AG09309 (cell line): Measurements from ENCODE around the gene UBN1.

ENCODE experiments used
- DNase-seq: peaks from one replicate; pipeline ENCODE4 v3.0.0-alpha.2; 2010; ENCODE audit warnings: low read depth
- H3K4me3 ChIP-seq: 2 replicates; pipeline ENCODE4 v1.5.1; 2011; ENCODE audit warnings: mild to moderate bottlenecking, low read depth, low read length, moderate library complexity; ENCODE audit not compliant: control insufficient read depth
- TF ChIP-seq, protein P1 (sequence below): IDR thresholded peaks from 2 replicates; pipeline ENCODE4 v1.5.1; 2011; ENCODE audit warnings: mild to moderate bottlenecking, low read depth, low read length, inconsistent platforms; ENCODE audit not compliant: insufficient read depth, control insufficient read depth; ENCODE audit errors: missing control alignments

The UBN1 gene

DNA sequence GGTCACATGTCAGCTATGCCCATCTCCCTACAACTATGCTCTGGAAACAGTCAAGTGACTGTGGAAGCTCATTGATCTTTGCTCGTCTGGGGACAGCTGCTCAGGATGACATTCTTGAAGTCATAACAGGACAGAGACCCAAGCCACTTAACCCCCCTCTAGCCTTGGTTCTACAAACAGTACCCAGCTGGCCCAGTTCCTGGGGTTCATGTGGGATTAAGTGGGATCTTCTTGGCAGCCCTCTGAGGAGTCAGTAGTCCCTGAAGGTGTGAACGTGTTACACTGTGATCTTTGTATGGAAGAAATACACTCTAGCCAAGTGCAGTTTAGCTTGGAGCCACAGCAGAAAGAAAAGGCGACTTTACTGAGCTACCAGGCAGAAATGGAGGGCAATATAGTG is 25.8 kb downstream of the UBN1 start:
- TF ChIP-seq, protein P1, sequence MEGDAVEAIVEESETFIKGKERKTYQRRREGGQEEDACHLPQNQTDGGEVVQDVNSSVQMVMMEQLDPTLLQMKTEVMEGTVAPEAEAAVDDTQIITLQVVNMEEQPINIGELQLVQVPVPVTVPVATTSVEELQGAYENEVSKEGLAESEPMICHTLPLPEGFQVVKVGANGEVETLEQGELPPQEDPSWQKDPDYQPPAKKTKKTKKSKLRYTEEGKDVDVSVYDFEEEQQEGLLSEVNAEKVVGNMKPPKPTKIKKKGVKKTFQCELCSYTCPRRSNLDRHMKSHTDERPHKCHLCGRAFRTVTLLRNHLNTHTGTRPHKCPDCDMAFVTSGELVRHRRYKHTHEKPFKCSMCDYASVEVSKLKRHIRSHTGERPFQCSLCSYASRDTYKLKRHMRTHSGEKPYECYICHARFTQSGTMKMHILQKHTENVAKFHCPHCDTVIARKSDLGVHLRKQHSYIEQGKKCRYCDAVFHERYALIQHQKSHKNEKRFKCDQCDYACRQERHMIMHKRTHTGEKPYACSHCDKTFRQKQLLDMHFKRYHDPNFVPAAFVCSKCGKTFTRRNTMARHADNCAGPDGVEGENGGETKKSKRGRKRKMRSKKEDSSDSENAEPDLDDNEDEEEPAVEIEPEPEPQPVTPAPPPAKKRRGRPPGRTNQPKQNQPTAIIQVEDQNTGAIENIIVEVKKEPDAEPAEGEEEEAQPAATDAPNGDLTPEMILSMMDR = no peak
- no peak overlapping the region for H3K4me3 ChIP-seq
- no peak for DNase-seq

DNA sequence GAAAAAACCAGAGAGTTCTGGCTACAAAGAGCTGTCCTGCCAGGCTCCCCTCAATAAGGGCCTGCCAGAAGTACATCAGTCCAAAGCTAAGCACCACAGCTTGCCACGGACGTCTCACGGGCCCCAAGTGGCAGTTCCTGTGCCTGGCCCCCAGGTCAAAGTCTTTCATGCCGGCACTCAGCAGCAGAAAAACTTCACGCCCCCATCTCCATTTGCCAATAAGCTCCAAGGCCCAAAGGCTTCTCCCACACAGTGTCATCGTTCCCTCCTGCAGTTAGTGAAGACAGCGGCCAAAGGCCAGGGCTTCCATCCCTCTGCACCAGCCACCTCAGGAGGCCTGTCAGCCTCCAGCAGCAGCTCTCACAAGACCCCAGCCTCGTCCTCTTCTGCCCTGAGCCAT is 27.4 kb downstream of the UBN1 start:
- TF ChIP-seq, protein P1 = no peak
- DNase-seq = no peak
- no peak overlapping the region for H3K4me3 ChIP-seq

DNA sequence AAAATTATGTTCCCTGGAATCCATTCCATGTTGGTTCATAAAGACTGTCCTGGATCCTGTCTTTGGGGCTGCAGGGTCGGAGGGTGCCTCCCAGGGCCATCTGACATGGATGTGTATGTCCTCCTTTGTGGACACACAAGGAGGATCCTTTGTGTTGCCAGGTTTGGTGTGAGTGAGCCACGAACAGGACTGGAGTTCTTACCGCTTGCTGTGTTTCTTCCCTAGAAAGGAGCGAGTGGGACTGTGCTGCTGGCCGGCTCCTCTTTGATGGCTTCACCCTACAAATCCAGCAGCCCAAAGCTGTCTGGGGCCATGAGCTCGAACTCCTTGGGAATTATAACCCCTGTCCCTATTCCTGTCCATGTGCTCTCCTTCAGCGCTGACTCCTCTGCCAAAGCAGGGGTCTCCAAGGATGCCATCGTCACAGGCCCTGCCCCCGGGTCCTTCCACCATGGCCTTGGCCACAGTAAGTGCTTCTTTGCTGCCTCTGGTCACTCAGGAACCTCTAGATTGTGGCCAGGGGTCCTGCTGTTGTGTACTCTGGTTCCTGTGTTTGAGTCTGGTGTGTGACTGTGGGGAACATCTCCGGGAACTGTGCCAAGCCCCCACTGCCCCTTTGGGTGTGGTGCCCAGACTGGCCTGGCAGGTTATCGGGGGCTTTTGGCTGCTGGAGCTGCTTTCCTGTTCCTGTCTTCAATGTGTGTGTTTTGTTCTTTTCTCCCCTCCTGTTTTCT is 29.5 kb downstream of the UBN1 start:
- TF ChIP-seq, protein P1 = no peak
- no peak overlapping the region for H3K4me3 ChIP-seq
- no peak for DNase-seq

DNA sequence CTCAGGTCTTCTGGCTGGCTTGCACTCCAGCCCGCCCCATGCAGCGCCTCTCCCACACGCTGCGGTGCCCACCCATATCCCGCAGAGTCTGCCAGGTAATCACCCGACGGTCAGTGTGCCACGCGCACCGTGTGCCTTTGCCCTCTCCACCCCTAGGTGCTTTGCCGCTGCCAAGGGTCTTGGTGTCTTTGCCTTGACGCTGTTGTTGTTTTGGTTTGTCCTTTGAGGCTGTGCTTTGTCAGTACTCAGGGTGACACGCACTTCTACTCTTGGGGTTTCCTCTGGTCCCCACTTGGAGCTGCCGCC is 30.1 kb downstream of the UBN1 start:
- DNase-seq = no peak
- TF ChIP-seq, protein P1 = no peak

DNA sequence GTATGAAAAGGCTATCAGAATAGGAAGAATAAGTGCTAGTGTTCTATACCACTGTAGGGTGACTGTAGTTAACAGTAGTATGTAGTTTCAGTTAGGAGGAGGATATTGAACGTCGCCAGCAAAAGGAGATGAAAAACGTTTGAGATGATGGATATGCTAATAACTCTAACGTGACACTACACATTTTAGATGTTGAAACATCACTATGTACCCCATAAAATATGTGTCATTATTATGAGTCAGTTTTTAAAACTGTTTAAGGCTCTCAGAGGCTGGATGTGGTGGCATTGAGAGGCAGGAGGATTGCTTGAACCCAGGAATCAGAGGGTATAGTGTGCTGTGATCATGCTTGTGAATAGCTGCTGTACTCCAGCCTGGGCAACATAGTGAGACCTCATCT is 31.8 kb downstream of the UBN1 start:
- H3K4me3 ChIP-seq = no peak overlapping the region
- no peak for DNase-seq
- TF ChIP-seq, protein P1 = no peak

More for the DNA sequence above, 30.1 kb downstream of the UBN1 start:
- no peak overlapping the region for H3K4me3 ChIP-seq

DNA sequence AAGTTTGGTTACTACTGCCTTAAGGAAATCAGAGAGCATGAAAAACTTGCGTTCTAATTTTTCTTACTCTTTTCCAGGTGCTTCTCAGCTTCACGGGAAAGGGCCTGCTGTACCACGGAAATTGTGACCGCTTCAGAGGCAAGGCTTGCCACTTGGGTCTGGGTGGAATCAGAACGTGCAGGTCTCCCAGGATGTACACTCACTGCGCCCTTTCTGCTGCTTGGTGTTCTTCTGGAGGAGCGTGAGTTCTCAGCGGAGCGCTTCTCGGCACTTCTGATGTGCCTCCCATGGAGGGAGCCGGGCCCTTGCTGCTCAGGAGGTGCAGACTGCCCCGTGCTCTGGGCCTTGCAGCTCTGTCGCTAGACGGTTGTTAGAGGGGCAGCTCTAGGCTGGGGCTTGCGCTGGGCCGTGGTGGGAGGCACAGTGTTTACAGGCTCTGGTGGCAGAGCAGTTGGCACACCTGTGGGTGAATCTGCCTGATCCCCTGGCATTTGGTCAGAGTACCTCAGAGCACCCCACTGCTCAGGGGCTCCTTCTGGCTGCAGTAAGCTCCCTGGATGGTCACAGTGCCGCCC is 32.8 kb downstream of the UBN1 start:
- DNase-seq = no peak
- H3K4me3 ChIP-seq = no peak overlapping the region
- TF ChIP-seq, protein P1 = no peak

DNA sequence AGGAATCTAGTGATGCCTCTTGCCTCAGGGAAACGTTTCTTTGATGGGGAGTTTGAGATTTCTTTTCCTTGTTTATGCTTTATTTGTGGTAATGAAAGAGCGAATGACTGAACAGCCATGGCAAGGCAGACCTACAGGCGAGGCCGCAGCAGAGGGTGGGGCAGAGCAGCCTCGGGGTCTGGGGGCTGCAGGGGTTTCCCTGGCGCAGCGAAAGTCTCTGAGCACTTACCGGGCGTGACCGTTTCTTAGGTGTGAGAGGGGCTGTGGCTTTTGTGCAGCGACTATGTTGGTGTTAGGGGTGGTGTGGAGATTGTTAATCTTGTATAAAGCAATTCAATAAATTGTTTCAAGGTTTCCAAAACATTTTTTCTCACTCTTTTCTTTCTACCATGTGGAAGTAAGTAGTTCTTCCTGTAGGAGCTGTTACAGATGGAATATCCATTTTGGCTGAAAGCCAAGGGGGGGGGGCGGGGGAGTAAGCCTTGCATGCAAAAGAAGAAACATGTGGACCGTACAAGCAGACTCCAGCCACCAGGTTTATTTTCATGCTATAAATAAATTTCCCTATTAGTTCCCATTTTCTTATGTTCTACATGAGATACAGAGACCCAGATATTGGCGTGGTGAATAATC is 34.8 kb downstream of the UBN1 start:
- H3K4me3 ChIP-seq = no peak overlapping the region
- no peak for DNase-seq
- TF ChIP-seq, protein P1 = no peak
